Activated naive CD8-positive, alpha-beta T cell treated with anti-CD3 and anti-CD28 coated beads for 36 hours (primary cell): Measurements from ENCODE around the gene ZNF302. TPM values are rescaled to one million over a fixed set of nuclear protein-coding genes. Genes with fewer than 3 reads are reported as not detected.
"Not testable (repeated sequence)": the region's sequence is repeated elsewhere in the genome, so short reads cannot be mapped to it uniquely, and the experiment has no call there.

Experiments
- DNase-seq: peaks from one replicate; pipeline ENCODE4 v3.0.0; 2021
- H3K27ac Mint-ChIP-seq: one replicate; pipeline ENCODE4 v1.8.0; 2022; ENCODE audit warnings: mild to moderate bottlenecking, moderate library complexity, mixed read lengths
- H3K27me3 Mint-ChIP-seq: one replicate; pipeline ENCODE4 v1.8.0; 2022; ENCODE audit warnings: mild to moderate bottlenecking, mixed read lengths
- H3K36me3 Mint-ChIP-seq: one replicate; pipeline ENCODE4 v1.8.0; 2021; ENCODE audit warnings: mild to moderate bottlenecking, mixed read lengths
- H3K4me1 Mint-ChIP-seq: one replicate; pipeline ENCODE4 v1.8.0; 2021; ENCODE audit warnings: mixed read lengths
- H3K4me3 Mint-ChIP-seq: one replicate; pipeline ENCODE4 v1.8.0; 2022; ENCODE audit warnings: mild to moderate bottlenecking, moderate library complexity, mixed read lengths
- H3K9me3 Mint-ChIP-seq: one replicate; pipeline ENCODE4 v1.8.0; 2022; ENCODE audit warnings: mixed read lengths
- total RNA-seq, 2 experiments: library from RNA; stranded (reverse); gene quantifications; one replicate each; pipeline ENCODE4 v1.2.3, GENCODE V29; 2021

Gene ZNF302
- total RNA-seq, 2 experiments from 2014 or later: 14.6 to 15.5 TPM

DNA sequence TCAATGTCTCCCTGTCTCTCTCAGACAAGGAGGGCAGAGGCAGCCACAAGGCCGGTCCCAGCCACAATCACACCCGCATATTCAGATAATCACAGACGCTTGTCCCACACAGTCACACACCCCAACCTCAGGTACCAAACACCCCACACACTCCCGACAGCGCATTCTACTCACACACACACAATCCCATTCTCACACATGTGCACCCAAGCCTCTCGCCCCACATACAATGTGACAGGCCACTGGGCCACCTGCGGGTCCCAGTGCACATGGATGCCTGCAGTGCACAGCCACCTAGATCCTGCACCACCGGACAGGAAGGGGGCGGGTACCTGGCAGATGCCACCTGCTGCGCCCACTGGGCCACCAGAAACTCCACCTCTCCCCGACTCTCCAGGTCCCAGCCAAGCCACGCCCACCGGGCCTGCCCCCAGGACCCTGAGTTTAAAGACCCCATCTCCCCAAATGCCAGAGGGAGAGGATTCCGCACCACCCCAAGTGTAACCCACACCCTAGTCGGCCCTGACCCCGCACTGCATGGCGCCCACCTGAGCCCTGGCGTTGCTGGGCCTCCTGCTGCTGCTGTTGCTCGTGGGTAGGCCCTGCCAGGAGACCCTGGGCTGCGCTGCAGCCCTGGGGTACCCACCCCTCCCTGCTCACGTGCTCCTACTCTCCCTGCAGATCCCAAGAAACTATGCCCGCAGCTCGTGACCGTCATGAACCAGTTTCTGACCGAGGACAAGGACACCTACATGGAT lies 11.1 kb upstream of the ZNF302 start:
- Mint-ChIP-seq H3K27me3 (no peaks in the 10 kb centered on the region), H3K4me1 (peaks cover 16% of the 10 kb centered on the region)

DNA sequence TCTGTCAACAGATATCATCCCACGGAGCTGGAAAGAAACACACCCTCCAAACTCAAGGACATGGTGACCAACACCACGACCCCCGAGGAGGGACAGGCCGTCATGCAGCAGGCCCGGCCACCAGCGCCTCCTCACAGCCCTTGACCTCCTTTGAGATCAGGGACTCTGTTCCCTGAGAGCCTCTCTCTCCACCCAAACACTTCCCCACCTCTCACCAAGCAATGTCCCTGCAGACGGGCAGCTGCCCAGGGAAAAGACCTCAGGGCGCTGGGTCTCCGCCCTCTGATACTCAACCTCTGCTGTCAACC lies 10.6 kb upstream of the ZNF302 start:
- peaks cover 4% of the 10 kb centered on the region for H3K36me3 Mint-ChIP-seq
- peaks cover 1% of the 10 kb centered on the region for H3K9me3 Mint-ChIP-seq
- H3K4me1 Mint-ChIP-seq: peaks cover 16% of the 10 kb centered on the region
- no peaks in the 10 kb centered on the region for H3K27me3 Mint-ChIP-seq
- DNase-seq: no peak
- H3K4me3 Mint-ChIP-seq: no peak overlapping the region
- peak overlapping the region; percentile 69 for H3K27ac Mint-ChIP-seq

More for the DNA sequence above, 11.1 kb upstream of the ZNF302 start:
- peak overlapping the region; percentile 69 for H3K27ac Mint-ChIP-seq
- peaks cover 4% of the 10 kb centered on the region for H3K36me3 Mint-ChIP-seq
- H3K9me3 Mint-ChIP-seq: peaks cover 1% of the 10 kb centered on the region
- DNase-seq: no peak
- no peak overlapping the region for H3K4me3 Mint-ChIP-seq

DNA sequence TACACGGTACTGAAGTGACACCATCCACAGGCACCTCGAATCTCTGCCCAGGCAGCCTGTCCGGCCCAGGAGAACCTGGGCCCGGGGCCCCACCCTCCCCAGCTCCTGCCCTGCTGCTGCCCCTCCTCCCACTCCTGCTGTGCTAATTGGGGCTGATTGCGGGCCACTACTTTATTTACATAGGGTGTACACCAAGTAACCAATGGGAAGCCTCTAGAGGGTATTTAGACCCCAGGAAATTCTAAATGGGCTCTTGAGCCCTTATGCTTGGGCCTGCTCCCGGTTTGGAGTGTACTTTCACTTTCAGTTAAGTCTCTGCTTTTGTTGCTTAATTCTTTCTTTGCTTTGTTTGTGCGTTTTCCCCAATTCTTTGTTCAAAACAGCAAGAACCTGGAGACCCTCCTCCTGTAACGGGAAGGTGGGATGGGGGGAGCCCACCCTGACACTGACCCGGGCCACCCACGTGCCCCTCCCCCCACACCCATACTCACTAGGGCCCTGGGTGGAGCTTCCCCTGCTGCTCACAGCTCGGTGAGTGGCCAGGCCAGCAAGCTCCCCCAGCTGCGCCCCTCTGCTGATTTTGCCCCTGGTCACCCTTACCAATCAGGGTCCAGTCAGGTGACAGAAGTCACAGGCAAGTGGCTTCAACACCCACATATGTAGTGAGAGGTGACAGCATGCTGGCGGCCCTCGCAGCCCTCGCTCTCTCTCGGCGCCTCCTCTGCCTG lies 10.0 kb upstream of the ZNF302 start:
- H3K27ac Mint-ChIP-seq: peak overlapping the region; percentile 76
- H3K36me3 Mint-ChIP-seq: peaks cover 4% of the 10 kb centered on the region
- H3K27me3 Mint-ChIP-seq: peaks cover 4% of the 10 kb centered on the region
- no peak for DNase-seq
- H3K4me3 Mint-ChIP-seq: peak overlapping the region; percentile 40
- peaks cover 1% of the 10 kb centered on the region for H3K9me3 Mint-ChIP-seq
- H3K4me1 Mint-ChIP-seq: peaks cover 16% of the 10 kb centered on the region

DNA sequence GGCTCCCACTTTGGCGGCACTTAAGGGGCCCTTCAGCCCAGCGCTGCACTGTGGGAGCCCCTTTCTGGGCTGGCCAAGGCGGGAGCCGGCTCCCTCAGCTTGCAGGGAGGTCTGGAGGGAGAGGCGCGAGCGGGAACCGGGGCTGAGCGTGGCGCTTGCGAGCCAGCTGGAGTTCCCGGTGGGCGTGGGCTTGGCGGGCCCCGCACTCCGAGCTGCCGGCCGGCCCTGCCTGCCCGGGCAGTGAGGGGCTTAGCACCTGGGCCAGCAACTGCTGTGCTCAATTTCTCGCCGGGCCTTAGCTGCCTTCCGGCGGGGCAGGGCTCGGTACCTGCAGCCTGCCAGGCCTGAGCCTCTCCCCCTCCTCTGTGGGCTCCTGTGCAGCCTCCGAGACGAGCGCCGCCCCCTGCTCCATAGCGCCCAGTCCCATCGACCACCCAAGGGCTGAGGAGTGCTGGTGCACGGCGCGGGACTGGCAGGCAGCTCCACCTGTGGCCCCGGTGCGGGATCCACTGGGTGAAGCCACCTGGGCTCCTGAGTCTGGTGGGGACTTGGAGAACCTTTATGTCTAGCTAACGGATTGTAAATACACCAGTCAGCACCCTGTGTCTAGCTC lies 9.3 kb upstream of the ZNF302 start:
- not testable (repeated sequence) for H3K27me3 Mint-ChIP-seq, DNase-seq, H3K36me3 Mint-ChIP-seq, H3K9me3 Mint-ChIP-seq, H3K4me3 Mint-ChIP-seq, H3K27ac Mint-ChIP-seq
- peaks cover 10% of the 10 kb centered on the region for H3K4me1 Mint-ChIP-seq

DNA sequence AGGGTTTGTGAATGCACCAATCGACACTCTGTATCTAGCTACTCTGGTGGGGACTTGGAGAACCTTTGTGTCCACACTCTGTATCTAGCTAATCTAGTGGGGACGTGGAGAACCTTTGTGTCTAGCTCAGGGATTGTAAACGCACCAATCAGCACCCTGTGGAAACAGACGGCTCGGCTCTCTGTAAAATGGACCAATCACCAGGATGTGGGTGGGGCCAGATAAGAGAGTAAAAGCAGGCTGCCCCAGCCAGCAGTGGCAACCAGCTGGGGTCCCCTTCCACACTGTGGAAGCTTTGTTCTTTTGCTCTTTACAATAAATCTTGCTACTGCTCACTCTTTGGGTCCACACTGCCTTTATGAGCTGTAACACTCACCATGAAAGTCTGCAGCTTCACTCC lies 8.8 kb upstream of the ZNF302 start:
- not testable (repeated sequence) for H3K4me3 Mint-ChIP-seq, H3K27ac Mint-ChIP-seq

DNA sequence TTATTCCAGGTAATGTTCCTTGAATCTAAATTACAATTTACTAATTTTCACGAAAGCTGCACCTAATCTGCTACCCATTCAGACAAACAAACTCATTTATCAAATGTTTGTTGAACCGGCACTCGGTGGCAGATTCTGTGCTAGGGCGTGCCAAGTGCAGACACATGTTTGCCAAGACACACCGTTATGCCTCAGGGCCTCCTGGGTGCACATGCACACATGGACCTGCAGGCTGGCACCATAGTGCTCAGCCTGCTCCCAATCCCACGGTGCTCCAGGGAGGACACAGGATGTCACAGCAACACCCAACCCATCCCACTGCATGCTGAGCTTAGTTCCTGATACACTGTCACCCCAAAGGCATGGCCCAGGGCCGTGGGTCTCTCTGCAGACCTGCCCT lies 8.2 kb upstream of the ZNF302 start:
- Mint-ChIP-seq H3K4me3 (no peak overlapping the region), H3K9me3 (no peaks in the 10 kb centered on the region), H3K36me3 (peaks cover 2% of the 10 kb centered on the region), H3K27ac (no peak overlapping the region), H3K4me1 (peaks cover 5% of the 10 kb centered on the region), H3K27me3 (peaks cover 4% of the 10 kb centered on the region)
- DNase-seq: no peak

More for the DNA sequence above, 8.8 kb upstream of the ZNF302 start:
- not testable (repeated sequence) for H3K4me1 Mint-ChIP-seq, DNase-seq, H3K9me3 Mint-ChIP-seq, H3K27me3 Mint-ChIP-seq, H3K36me3 Mint-ChIP-seq

DNA sequence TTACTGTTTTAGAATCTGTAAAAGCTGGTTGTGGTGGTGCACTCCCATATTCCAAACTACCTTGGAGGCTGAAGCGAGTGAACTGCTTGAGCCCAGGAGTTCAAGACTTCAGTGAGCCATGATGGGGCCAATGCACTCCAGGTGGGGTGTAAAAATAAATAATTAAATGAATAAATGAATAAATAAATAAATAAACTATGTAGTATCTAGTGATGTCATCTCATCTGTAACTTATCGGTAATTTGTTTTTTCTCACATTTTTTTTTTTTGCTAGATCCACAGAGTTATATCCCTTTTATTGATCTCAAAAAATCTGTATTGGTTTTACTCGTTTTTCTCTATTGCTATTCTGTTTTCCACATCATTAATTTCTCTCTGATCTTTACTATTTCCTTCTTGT lies 5.5 kb upstream of the ZNF302 start:
- Mint-ChIP-seq H3K27ac (no peak overlapping the region), H3K4me1 (peaks cover 8% of the 10 kb centered on the region), H3K4me3 (no peak overlapping the region), H3K9me3 (peaks cover 3% of the 10 kb centered on the region), H3K36me3 (peaks cover 15% of the 10 kb centered on the region), H3K27me3 (peaks cover 7% of the 10 kb centered on the region)
- DNase-seq: no peak

DNA sequence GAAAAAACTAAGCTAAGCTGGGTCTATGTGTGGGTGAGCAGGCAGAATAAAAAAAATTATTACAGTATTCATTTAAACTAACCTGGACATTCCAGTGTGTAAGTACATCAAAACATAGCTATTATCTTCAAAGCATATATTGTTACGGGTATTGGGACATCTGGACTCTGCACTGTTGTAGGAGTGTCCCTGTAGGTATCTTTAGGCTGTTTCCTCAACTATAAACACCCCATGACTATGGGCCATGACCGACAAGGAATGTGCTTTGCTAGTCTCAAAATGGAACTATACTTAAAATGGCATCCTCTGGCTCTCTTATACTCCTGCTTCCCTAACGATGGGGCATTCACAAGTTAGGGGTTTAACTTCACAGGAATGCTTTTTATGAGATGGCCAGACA lies 3.9 kb upstream of the ZNF302 start:
- DNase-seq: no peak
- Mint-ChIP-seq H3K4me3 (no peak overlapping the region), H3K36me3 (peaks cover 26% of the 10 kb centered on the region), H3K9me3 (peaks cover 6% of the 10 kb centered on the region), H3K27me3 (peaks cover 13% of the 10 kb centered on the region), H3K4me1 (peaks cover 9% of the 10 kb centered on the region), H3K27ac (no peak overlapping the region)

DNA sequence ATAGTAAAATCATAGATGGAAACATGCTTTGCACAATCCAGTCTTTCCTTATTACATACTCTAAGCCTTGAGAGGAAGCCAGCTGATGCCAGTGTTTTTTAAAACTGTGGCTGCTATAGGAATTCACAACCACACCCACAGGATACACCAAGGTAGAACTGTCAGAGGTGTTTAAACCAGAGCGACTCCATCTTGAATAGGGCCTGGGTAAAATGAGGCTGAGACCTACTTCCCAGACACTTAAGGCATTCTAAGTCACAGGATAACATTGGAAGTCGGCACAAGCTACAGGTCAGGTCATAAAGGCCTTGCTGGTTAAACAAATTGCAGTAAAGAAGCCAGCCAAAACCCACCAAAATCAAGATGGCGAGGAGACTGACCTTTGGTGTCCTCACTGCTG lies 2.2 kb upstream of the ZNF302 start:
- peaks cover 22% of the 10 kb centered on the region for H3K4me1 Mint-ChIP-seq
- peaks cover 13% of the 10 kb centered on the region for H3K27me3 Mint-ChIP-seq
- no peak for DNase-seq
- peaks cover 13% of the 10 kb centered on the region for H3K9me3 Mint-ChIP-seq
- peaks cover 42% of the 10 kb centered on the region for H3K36me3 Mint-ChIP-seq
- no peak overlapping the region for H3K4me3 Mint-ChIP-seq
- no peak overlapping the region for H3K27ac Mint-ChIP-seq

DNA sequence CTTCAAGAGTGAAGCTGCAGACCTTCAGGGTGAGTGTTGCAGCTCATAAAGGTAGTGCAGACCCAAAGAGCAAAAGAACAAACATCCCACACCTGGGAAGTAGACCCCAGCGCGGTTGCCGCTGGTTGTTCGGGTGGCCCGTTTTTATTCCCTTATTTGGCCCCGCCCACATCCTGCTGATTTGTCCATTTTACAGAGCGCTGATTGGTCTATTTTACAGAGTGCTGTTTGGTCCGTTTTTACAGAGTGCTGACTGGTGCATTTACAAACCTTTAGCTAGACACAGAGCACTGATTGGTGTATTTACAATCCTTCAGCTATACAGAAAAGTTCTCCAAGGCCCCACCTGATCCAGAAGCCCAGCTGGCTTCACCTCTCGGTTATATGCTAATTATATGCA lies 1.6 kb upstream of the ZNF302 start:
- no peak for DNase-seq
- Mint-ChIP-seq H3K9me3 (peaks cover 18% of the 10 kb centered on the region), H3K4me1 (peaks cover 22% of the 10 kb centered on the region), H3K27ac (no peak overlapping the region), H3K36me3 (peaks cover 49% of the 10 kb centered on the region), H3K27me3 (peaks cover 13% of the 10 kb centered on the region), H3K4me3 (no peak overlapping the region)

DNA sequence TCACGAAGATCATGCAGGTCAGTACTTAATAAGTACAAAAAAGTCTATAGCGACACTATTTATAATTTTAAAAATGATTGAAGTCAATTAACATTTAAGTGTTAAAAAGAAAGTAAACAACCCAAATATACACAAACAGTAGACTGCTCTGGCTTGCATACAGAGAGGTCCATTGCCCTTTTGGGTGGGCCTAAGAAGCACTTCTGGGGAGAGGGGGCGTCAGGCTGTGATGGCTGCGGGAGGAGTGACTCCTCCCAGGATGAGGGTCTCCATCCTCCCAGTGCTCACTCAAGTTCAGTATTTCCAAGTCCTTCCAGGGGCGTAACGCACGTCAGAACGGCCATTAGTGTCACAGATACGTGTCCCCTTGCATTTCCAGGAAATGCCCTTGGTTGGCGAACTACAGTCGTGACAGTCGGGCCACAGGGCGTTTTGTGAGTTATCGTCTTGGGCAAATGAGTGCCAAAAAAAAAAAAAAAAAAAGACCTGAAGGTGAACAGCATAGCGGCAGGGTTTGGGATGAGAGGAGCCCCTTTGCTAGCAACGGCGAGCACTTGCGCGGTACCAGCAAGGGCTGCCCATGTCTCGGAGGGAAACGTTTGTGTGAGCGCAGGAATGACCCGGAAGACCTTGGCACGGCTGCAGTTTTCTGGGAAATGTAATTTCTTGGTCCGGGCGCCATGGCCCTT lies 637 bp upstream of the ZNF302 start, which contains the start of gene SCGB2B2:
Gene SCGB2B2 (minus strand): TSS at position 463 of the 689 bp plus-strand sequence. CDS start 82,596 bp downstream, outside the sequence.
- H3K36me3 Mint-ChIP-seq: peaks cover 57% of the 10 kb centered on the region
- DNase-seq: peak; percentile 63

DNA sequence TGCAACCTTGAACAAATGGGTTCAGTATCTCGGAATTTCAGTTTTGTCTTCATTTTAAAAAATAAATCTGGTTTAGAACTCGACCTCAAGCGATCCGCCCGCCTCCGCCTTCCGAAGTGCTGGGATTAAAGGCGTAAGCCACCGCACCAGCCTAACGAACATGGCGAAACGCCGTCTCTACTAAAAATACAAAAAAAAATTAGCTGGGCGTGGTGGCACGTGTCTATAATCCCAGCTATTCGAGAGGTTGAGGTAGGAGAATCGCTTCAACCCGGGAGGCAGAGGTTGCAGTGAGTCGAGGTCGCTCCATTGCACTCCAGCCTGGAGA lies 571 bp downstream of the ZNF302 start:
- peak overlapping the region; percentile 99 for H3K27ac Mint-ChIP-seq
- peaks cover 66% of the 10 kb centered on the region for H3K36me3 Mint-ChIP-seq
- H3K4me3 Mint-ChIP-seq: peak overlapping the region; percentile 100
- peaks cover 9% of the 10 kb centered on the region for H3K27me3 Mint-ChIP-seq
- H3K9me3 Mint-ChIP-seq: peaks cover 27% of the 10 kb centered on the region
- no peak for DNase-seq
- peaks cover 22% of the 10 kb centered on the region for H3K4me1 Mint-ChIP-seq

More for the DNA sequence above, 637 bp upstream of the ZNF302 start, which contains the start of gene SCGB2B2:
- H3K4me3 Mint-ChIP-seq: peak within 1 kb of the TSS; percentile 100
- peak within 1 kb of the TSS; percentile 99 for H3K27ac Mint-ChIP-seq
- H3K9me3 Mint-ChIP-seq: peaks cover 20% of the 10 kb centered on the region
- H3K4me1 Mint-ChIP-seq: peaks cover 22% of the 10 kb centered on the region
- peaks cover 13% of the 10 kb centered on the region for H3K27me3 Mint-ChIP-seq

DNA sequence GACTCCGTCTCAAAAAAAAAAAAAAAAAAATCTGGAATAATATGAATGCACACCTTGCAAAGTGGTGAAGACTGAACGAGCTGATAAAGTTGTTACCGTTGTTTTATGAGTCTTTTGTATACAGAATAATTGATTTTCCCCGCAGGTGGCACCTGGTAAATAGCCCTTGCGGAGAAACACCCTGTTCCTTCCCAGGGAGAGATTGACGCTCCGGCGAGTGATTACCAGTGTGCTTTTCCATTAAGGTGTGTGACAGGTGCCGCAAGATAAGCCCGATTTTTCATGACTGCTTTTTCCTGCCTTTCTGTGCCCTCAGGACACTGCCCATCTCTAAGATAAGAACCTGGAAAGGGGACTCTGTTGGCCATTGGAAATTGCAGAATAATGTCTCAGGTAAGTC lies 943 bp downstream of the ZNF302 start:
- Mint-ChIP-seq H3K4me1 (peaks cover 22% of the 10 kb centered on the region), H3K4me3 (peak overlapping the region; percentile 100), H3K27ac (peak overlapping the region; percentile 99), H3K36me3 (peaks cover 69% of the 10 kb centered on the region), H3K9me3 (peaks cover 29% of the 10 kb centered on the region), H3K27me3 (peaks cover 9% of the 10 kb centered on the region)
- no peak for DNase-seq

DNA sequence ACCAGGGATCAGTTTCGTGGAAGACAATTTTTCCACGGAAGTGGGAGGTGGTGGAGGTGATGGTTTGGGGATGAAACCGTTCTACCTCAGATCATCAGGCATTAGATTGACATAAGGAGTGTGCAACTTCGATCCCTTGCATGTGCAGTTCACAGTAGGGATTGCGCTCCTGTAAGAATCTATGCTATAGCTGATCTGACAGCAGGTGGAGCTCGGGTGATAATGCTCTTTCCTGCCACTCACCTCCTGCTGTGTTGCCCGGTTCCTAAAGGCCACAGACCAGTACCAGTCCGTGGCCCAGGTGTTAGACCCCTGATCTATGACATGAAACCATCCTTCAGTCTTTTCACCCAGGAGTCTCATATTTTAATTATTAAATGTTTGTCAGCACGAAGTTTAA lies 4.0 kb downstream of the ZNF302 start:
- Mint-ChIP-seq H3K4me3 (no peak overlapping the region), H3K9me3 (peaks cover 49% of the 10 kb centered on the region), H3K27ac (no peak overlapping the region), H3K4me1 (peaks cover 20% of the 10 kb centered on the region), H3K27me3 (peaks cover 9% of the 10 kb centered on the region), H3K36me3 (peaks cover 86% of the 10 kb centered on the region)
- DNase-seq: no peak

DNA sequence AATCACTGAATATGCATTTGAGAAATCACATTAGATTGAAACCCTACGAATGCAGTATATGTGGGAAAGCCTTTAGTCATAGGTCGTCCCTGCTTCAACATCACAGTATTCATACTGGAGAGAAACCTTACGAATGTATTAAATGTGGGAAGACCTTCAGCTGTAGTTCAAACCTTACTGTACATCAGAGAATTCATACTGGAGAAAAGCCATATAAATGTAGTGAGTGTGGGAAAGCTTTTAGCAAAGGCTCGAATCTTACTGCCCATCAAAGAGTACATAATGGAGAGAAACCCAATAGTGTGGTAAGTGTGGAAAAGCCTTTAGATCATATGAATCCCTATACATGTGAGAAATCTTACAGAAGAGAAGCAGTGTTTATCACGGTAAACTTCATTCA lies 7.8 kb downstream of the ZNF302 start:
- peaks cover 61% of the 10 kb centered on the region for H3K9me3 Mint-ChIP-seq
- H3K36me3 Mint-ChIP-seq: peaks cover 58% of the 10 kb centered on the region

More for the DNA sequence above, 7.8 kb downstream of the ZNF302 start:
- DNase-seq, H3K4me3 Mint-ChIP-seq, H3K27ac Mint-ChIP-seq, H3K4me1 Mint-ChIP-seq, H3K27me3 Mint-ChIP-seq: not testable (repeated sequence)
